Measurements from ENCODE around the gene ACTL6A. TPM values are rescaled to one million over a fixed set of nuclear protein-coding genes. Genes with fewer than 3 reads are reported as not detected.

Gene ACTL6A
- total and polyA plus RNA-seq, 2 donors = 38.9 to 54.9 TPM

GRCh38 chr3:179551349-179552105, 11.2 kb upstream of the ACTL6A start:
- Histone ChIP-seq H3K4me1 (ENCODE audit: insufficient read depth) (no peaks in the 10 kb centered on the region), H3K27ac (ENCODE audit: low read depth) (no peak overlapping the region), H3K36me3 (ENCODE audit: insufficient read depth) (no peaks in the 10 kb centered on the region), H3K4me3 (ENCODE audit: low read depth, low read length) (no peak overlapping the region)
- WGBS = 41% methylated on average over 4 of the region's 4 CpGs
- DNase-seq (ENCODE audit: extremely low spot score) = no peak

GRCh38 chr3:179558742-179559364, 3.9 kb upstream of the ACTL6A start:
- H3K4me3 ChIP-seq (ENCODE audit: low read depth, low read length) = no peak overlapping the region
- no peak overlapping the region for H3K27ac ChIP-seq (ENCODE audit: low read depth)
- peak; percentile 13 for DNase-seq (ENCODE audit: extremely low spot score)
- no peaks in the 10 kb centered on the region for H3K36me3 ChIP-seq (ENCODE audit: insufficient read depth)
- no peaks in the 10 kb centered on the region for H3K4me1 ChIP-seq (ENCODE audit: insufficient read depth)
- 5% methylated on average over 3 of the region's 3 CpGs for WGBS

- no peak for DNase-seq (ENCODE audit: extremely low spot score)
- Histone ChIP-seq H3K36me3 (ENCODE audit: insufficient read depth) (no peaks in the 10 kb centered on the region), H3K4me3 (ENCODE audit: low read depth, low read length) (no peak overlapping the region), H3K4me1 (ENCODE audit: insufficient read depth) (no peaks in the 10 kb centered on the region), H3K27ac (ENCODE audit: low read depth) (no peak overlapping the region)
- WGBS = 94% methylated on average over 1 of the region's 1 CpG
These were observed 1.9 kb upstream of the ACTL6A start for GRCh38 chr3:179560791-179561190.

GRCh38 chr3:179563271-179563783, 601 bp downstream of the ACTL6A start:
- Histone ChIP-seq H3K27ac (ENCODE audit: low read depth) (peak overlapping the region; percentile 71), H3K36me3 (ENCODE audit: insufficient read depth) (no peaks in the 10 kb centered on the region), H3K4me3 (ENCODE audit: low read depth, low read length) (peak overlapping the region; percentile 87), H3K4me1 (ENCODE audit: insufficient read depth) (no peaks in the 10 kb centered on the region)
- DNase-seq (ENCODE audit: extremely low spot score) = peak; percentile 23
- WGBS = under 1% methylated on average over 40 of the region's 40 CpGs

GRCh38 chr3:179565496-179565895, 2.8 kb downstream of the ACTL6A start:
- 82% methylated on average over 3 of the region's 3 CpGs for WGBS
- no peaks in the 10 kb centered on the region for H3K4me1 ChIP-seq (ENCODE audit: insufficient read depth)
- H3K27ac ChIP-seq (ENCODE audit: low read depth) = no peak overlapping the region
- no peak overlapping the region for H3K4me3 ChIP-seq (ENCODE audit: low read depth, low read length)
- DNase-seq (ENCODE audit: extremely low spot score) = no peak
- H3K36me3 ChIP-seq (ENCODE audit: insufficient read depth) = no peaks in the 10 kb centered on the region

GRCh38 chr3:179580992-179581391, 18.3 kb downstream of the ACTL6A start:
- Histone ChIP-seq H3K36me3 (ENCODE audit: insufficient read depth) (peaks cover 5% of the 10 kb centered on the region), H3K27ac (ENCODE audit: low read depth) (no peak overlapping the region), H3K4me1 (ENCODE audit: insufficient read depth) (no peaks in the 10 kb centered on the region), H3K4me3 (ENCODE audit: low read depth, low read length) (no peak overlapping the region)
- 92% methylated on average over 1 of the region's 1 CpG for WGBS
- DNase-seq (ENCODE audit: extremely low spot score) = no peak

- Histone ChIP-seq H3K4me3 (ENCODE audit: low read depth, low read length) (no peak overlapping the region), H3K36me3 (ENCODE audit: insufficient read depth) (peaks cover 5% of the 10 kb centered on the region), H3K27ac (ENCODE audit: low read depth) (no peak overlapping the region), H3K4me1 (ENCODE audit: insufficient read depth) (no peaks in the 10 kb centered on the region)
- no peak for DNase-seq (ENCODE audit: extremely low spot score)
These were observed 26.4 kb downstream of the ACTL6A start for GRCh38 chr3:179589143-179589542.

GRCh38 chr3:179590669-179591068, 27.9 kb downstream of the ACTL6A start:
- no peak for DNase-seq (ENCODE audit: extremely low spot score)
- Histone ChIP-seq H3K27ac (ENCODE audit: low read depth) (no peak overlapping the region), H3K4me3 (ENCODE audit: low read depth, low read length) (no peak overlapping the region), H3K36me3 (ENCODE audit: insufficient read depth) (peaks cover 5% of the 10 kb centered on the region), H3K4me1 (ENCODE audit: insufficient read depth) (no peaks in the 10 kb centered on the region)
- 79% methylated on average over 2 of the region's 2 CpGs for WGBS

GRCh38 chr3:179591313-179591712, 28.6 kb downstream of the ACTL6A start:
- Histone ChIP-seq H3K36me3 (ENCODE audit: insufficient read depth) (peaks cover 5% of the 10 kb centered on the region), H3K27ac (ENCODE audit: low read depth) (no peak overlapping the region), H3K4me3 (ENCODE audit: low read depth, low read length) (no peak overlapping the region), H3K4me1 (ENCODE audit: insufficient read depth) (no peaks in the 10 kb centered on the region)
- 49% methylated on average over 1 of the region's 1 CpG for WGBS
- no peak for DNase-seq (ENCODE audit: extremely low spot score)

- Histone ChIP-seq H3K36me3 (ENCODE audit: insufficient read depth) (peaks cover 3% of the 10 kb centered on the region), H3K4me1 (ENCODE audit: insufficient read depth) (no peaks in the 10 kb centered on the region), H3K27ac (ENCODE audit: low read depth) (no peak overlapping the region), H3K4me3 (ENCODE audit: low read depth, low read length) (no peak overlapping the region)
- DNase-seq (ENCODE audit: extremely low spot score) = no peak
- 88% methylated on average over 4 of the region's 4 CpGs for whole genome bisulfite sequencing
These were observed 36.8 kb downstream of the ACTL6A start for GRCh38 chr3:179599531-179599930.

GRCh38 chr3:179603321-179603720, 40.6 kb downstream of the ACTL6A start:
- Histone ChIP-seq H3K36me3 (ENCODE audit: insufficient read depth) (peaks cover 3% of the 10 kb centered on the region), H3K27ac (ENCODE audit: low read depth) (no peak overlapping the region), H3K4me1 (ENCODE audit: insufficient read depth) (no peaks in the 10 kb centered on the region), H3K4me3 (ENCODE audit: low read depth, low read length) (no peak overlapping the region)
- 84% methylated on average over 4 of the region's 4 CpGs for WGBS
- DNase-seq (ENCODE audit: extremely low spot score) = no peak

- H3K4me1 ChIP-seq (ENCODE audit: insufficient read depth) = no peaks in the 10 kb centered on the region
- peak overlapping the region; percentile 78 for H3K4me3 ChIP-seq (ENCODE audit: low read depth, low read length)
- under 1% methylated on average over 3 of the region's 3 CpGs for WGBS
- H3K36me3 ChIP-seq (ENCODE audit: insufficient read depth) = peaks cover 3% of the 10 kb centered on the region
- no peak for DNase-seq (ENCODE audit: extremely low spot score)
- no peak overlapping the region for H3K27ac ChIP-seq (ENCODE audit: low read depth)
These were observed 41.1 kb downstream of the ACTL6A start for GRCh38 chr3:179603831-179604230.

- peaks cover 2% of the 10 kb centered on the region for H3K36me3 ChIP-seq (ENCODE audit: insufficient read depth)
- DNase-seq (ENCODE audit: extremely low spot score) = peak; percentile 97
- WGBS = under 1% methylated on average over 45 of the region's 45 CpGs
- no peaks in the 10 kb centered on the region for H3K4me1 ChIP-seq (ENCODE audit: insufficient read depth)
- peak within 1 kb of the TSS; percentile 89 for H3K27ac ChIP-seq (ENCODE audit: low read depth)
- H3K4me3 ChIP-seq (ENCODE audit: low read depth, low read length) = peak within 1 kb of the TSS; percentile 78
These were observed 41.8 kb downstream of the ACTL6A start, which contains the start of the genes MRPL47 and NDUFB5 for GRCh38 chr3:179604321-179605078. Gene MRPL47, minus strand, starts transcription at chr3:179604638. Its CDS starts 14 bp downstream, at chr3:179604624. Gene NDUFB5, plus strand, starts transcription at chr3:179604794. Its CDS starts 22 bp downstream, at chr3:179604816.

All from urinary bladder (tissue), 4 donors.